GM23338 (cell line): ENCODE measurements around the gene ABCA1.

Experiments used
- CREB1 ChIP-seq: fragments of 250-450 bp; sonication (Bioruptor Pico); IDR thresholded peaks from 2 replicates; pipeline ENCODE4 v1.5.0; 2020; ENCODE audit warnings: low read depth, mild to moderate bottlenecking, moderate library complexity
- EZH2 ChIP-seq: fragments of 200-600 bp; sonication (generic); IDR thresholded peaks from one replicate; pipeline ENCODE4 v1.8.0; 2017; ENCODE audit warnings: antibody characterized with exemption, mild to moderate bottlenecking, low read depth; ENCODE audit not compliant: unreplicated experiment
- TF ChIP-seq, protein P1 (sequence below), 2 experiments: fragments of 200-600 bp in 1 of 2; sonication (generic) in 1 of 2; conservative IDR thresholded peaks; 2 replicates each; pipeline versions ENCODE4 v1.5.1 to v1.6.1; 2016 to 2017; ENCODE audit warnings: antibody characterized with exemption in 2 of 2, low read depth in 2 of 2, mild to moderate bottlenecking in 2 of 2, moderate library complexity in 1 of 2

DNA sequence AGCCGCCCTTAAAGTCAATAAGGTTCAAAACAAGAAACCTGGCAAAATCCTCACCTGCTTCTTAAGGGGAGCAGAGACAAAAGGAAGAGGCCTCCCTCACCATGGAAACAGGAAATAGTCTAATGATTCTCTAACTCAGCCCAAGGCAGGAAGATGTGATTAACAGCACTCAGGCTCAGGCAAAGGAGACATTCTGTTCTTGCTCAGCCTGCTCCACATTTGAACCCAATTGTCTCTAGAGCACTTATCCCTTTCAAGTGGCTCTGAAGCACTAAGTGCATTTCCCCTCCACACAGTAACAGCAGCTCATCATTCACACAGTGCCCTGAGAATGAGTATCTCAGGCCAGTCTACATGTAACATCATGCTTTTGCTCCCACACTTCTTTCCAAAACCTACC is 91.7 kb downstream of the ABCA1 start:
- TF ChIP-seq CREB1 (CRISPR knock-in tag), result no peak
- no peak for TF ChIP-seq EZH2
- TF ChIP-seq, protein P1, sequence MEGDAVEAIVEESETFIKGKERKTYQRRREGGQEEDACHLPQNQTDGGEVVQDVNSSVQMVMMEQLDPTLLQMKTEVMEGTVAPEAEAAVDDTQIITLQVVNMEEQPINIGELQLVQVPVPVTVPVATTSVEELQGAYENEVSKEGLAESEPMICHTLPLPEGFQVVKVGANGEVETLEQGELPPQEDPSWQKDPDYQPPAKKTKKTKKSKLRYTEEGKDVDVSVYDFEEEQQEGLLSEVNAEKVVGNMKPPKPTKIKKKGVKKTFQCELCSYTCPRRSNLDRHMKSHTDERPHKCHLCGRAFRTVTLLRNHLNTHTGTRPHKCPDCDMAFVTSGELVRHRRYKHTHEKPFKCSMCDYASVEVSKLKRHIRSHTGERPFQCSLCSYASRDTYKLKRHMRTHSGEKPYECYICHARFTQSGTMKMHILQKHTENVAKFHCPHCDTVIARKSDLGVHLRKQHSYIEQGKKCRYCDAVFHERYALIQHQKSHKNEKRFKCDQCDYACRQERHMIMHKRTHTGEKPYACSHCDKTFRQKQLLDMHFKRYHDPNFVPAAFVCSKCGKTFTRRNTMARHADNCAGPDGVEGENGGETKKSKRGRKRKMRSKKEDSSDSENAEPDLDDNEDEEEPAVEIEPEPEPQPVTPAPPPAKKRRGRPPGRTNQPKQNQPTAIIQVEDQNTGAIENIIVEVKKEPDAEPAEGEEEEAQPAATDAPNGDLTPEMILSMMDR (conservative IDR thresholded peaks at IDR 0.05; ENCODE audit: low read depth in 2 of 2), result no peak
